ENCODE results near the gene C13orf46. TPM values are rescaled to one million over a fixed set of nuclear protein-coding genes. Genes with fewer than 3 reads are reported as not detected.

C13orf46 gene
- total RNA-seq, 4 donors from 2014 or later = 0.31 to 6.6 (median 5.9) TPM; not detected in 1

GRCh38 chr13:113975416-113975815 is 1.5 kb upstream of the C13orf46 start:
- peak overlapping the region in 2 of 4 donors; percentile 39 to 72 for H3K27ac ChIP-seq
- no peaks in the 10 kb centered on the region for H3K9me3 ChIP-seq
- ATAC-seq = no peak
- no peaks in the 10 kb centered on the region for H3K27me3 ChIP-seq
- H3K36me3 ChIP-seq = peaks cover 0 to 60% of the 10 kb centered on the region in 2 donors
- no CpG with 5 or more reads among the region's 15 CpGs for WGBS, 2 donors (ENCODE audit: low coverage in 1 of 2)
- H3K4me1 ChIP-seq = peaks cover 0 to 35% (median 6%) of the 10 kb centered on the region in 3 donors
- no peak for TF ChIP-seq CTCF (IDR thresholded peaks at IDR 0.05)
- no peak for TF ChIP-seq POLR2AphosphoS5 (IDR thresholded peaks at IDR 0.05)
- TF ChIP-seq POLR2A (IDR thresholded peaks at IDR 0.05) = no peak
- TF ChIP-seq EP300 (IDR thresholded peaks at IDR 0.05) = no peak
- no peak overlapping the region for H3K4me3 ChIP-seq

GRCh38 chr13:113974304-113975281 is 717 bp upstream of the C13orf46 start:
- Histone ChIP-seq H3K27ac (peak overlapping the region in 1 of 4 donors; percentile 39), H3K9me3 (no peaks in the 10 kb centered on the region), H3K27me3 (no peaks in the 10 kb centered on the region), H3K4me1 (peaks cover 0 to 40% (median 6%) of the 10 kb centered on the region in 3 donors), H3K4me3 (no peak overlapping the region), H3K36me3 (peaks cover 0 to 51% of the 10 kb centered on the region in 2 donors)
- WGBS, 2 donors (ENCODE audit: low coverage in 1 of 2) = 83 to 90% methylated on average over 2 to 25 of the region's 56 CpGs
- TF ChIP-seq CTCF (IDR thresholded peaks at IDR 0.05) (no peak), POLR2A (IDR thresholded peaks at IDR 0.05) (no peak), EP300 (IDR thresholded peaks at IDR 0.05) (no peak), POLR2AphosphoS5 (IDR thresholded peaks at IDR 0.05) (no peak)
- ATAC-seq = no peak

GRCh38 chr13:113972451-113973217 is 1.2 kb downstream of the C13orf46 start:
- no peak overlapping the region for H3K4me3 ChIP-seq
- H3K9me3 ChIP-seq = no peaks in the 10 kb centered on the region
- peaks cover 0 to 40% (median 6%) of the 10 kb centered on the region in 3 donors for H3K4me1 ChIP-seq
- peaks cover 0 to 32% of the 10 kb centered on the region in 2 donors for H3K36me3 ChIP-seq
- no peak for TF ChIP-seq POLR2A (IDR thresholded peaks at IDR 0.05)
- no peak for TF ChIP-seq CTCF (IDR thresholded peaks at IDR 0.05)
- peak overlapping the region in 3 of 4 donors; percentile 89 to 96 (median 89) for H3K27ac ChIP-seq
- WGBS, 2 donors (ENCODE audit: low coverage in 1 of 2) = 100% methylated on average over 2 of the region's 36 CpGs; no CpG with 5 or more reads in 1 of the 2 donors
- H3K27me3 ChIP-seq = no peaks in the 10 kb centered on the region
- no peak for ATAC-seq

- no peak overlapping the region for H3K4me3 ChIP-seq
Measured at GRCh38 chr13:113971471-113972231, 2.2 kb downstream of the C13orf46 start.

More at GRCh38 chr13:113971471-113972231, 2.2 kb downstream of the C13orf46 start:
- H3K27me3 ChIP-seq = no peaks in the 10 kb centered on the region
- peaks cover 0 to 31% (median 6%) of the 10 kb centered on the region in 3 donors for H3K4me1 ChIP-seq
- H3K36me3 ChIP-seq = peaks cover 0 to 24% of the 10 kb centered on the region in 2 donors
- no peak for ATAC-seq
- WGBS, 2 donors (ENCODE audit: low coverage in 1 of 2) = 95 to 100% methylated on average over 1 to 4 of the region's 36 CpGs
- peak overlapping the region; percentile 65 to 96 (median 89) for H3K27ac ChIP-seq
- no peaks in the 10 kb centered on the region for H3K9me3 ChIP-seq
- TF ChIP-seq POLR2AphosphoS5 (IDR thresholded peaks at IDR 0.05) = no peak
- no peak for TF ChIP-seq EP300 (IDR thresholded peaks at IDR 0.05)
- TF ChIP-seq CTCF (IDR thresholded peaks at IDR 0.05) = no peak
- no peak for TF ChIP-seq POLR2A (IDR thresholded peaks at IDR 0.05)

Data from gastroesophageal sphincter (tissue), 4 donors.